HG03097 (cell line): ENCODE data around the gene UGCG.

ENCODE experiments used
- ATAC-seq: cut with Tn5 transposase; IDR thresholded peaks from one replicate; pipeline ENCODE4 v1.9.1; 2021; ENCODE audit not compliant: unreplicated experiment, low FRiP score

UGCG gene

GRCh38 chr9:111917201-111917600, 20.6 kb downstream of the UGCG start:
- ATAC-seq = no peak

GRCh38 chr9:111917980-111918379, 21.4 kb downstream of the UGCG start:
- no peak for ATAC-seq

- no peak for ATAC-seq
Observed at GRCh38 chr9:111919875-111920274, 23.3 kb downstream of the UGCG start.

GRCh38 chr9:111920531-111920930, 23.9 kb downstream of the UGCG start:
- no peak for ATAC-seq

GRCh38 chr9:111922324-111923013, 25.9 kb downstream of the UGCG start:
- no peak for ATAC-seq

GRCh38 chr9:111924281-111924680, 27.7 kb downstream of the UGCG start:
- ATAC-seq = no peak

GRCh38 chr9:111925017-111925770, 28.6 kb downstream of the UGCG start:
- no peak for ATAC-seq

- no peak for ATAC-seq
Observed at GRCh38 chr9:111925784-111926183, 29.2 kb downstream of the UGCG start.

- ATAC-seq = peak; percentile 89
Observed at GRCh38 chr9:111926421-111926875, 29.8 kb downstream of the UGCG start.

- ATAC-seq = no peak
Observed at GRCh38 chr9:111928359-111928720, 31.7 kb downstream of the UGCG start.

GRCh38 chr9:111934747-111935146, 38.1 kb downstream of the UGCG start:
- no peak for ATAC-seq

GRCh38 chr9:111936391-111936790, 39.8 kb downstream of the UGCG start:
- ATAC-seq = no peak

- ATAC-seq = peak; percentile 6
Observed at GRCh38 chr9:111937301-111937700, 40.7 kb downstream of the UGCG start.

- ATAC-seq = peak; percentile 59
Observed at GRCh38 chr9:111937781-111938426, 41.3 kb downstream of the UGCG start.

- ATAC-seq = no peak
Observed at GRCh38 chr9:111938427-111938800, 41.8 kb downstream of the UGCG start.

- no peak for ATAC-seq
Observed at GRCh38 chr9:111939322-111939721, 42.7 kb downstream of the UGCG start.

GRCh38 chr9:111940697-111941096, 44.1 kb downstream of the UGCG start:
- ATAC-seq = no peak

- ATAC-seq = no peak
Observed at GRCh38 chr9:111943200-111943599, 46.6 kb downstream of the UGCG start.

- ATAC-seq = no peak
Observed at GRCh38 chr9:111943746-111944145, 47.1 kb downstream of the UGCG start.

- no peak for ATAC-seq
Observed at GRCh38 chr9:111944241-111944866, 47.7 kb downstream of the UGCG start.

GRCh38 chr9:111945216-111945615, 48.6 kb downstream of the UGCG start:
- no peak for ATAC-seq
